WERI-Rb-1 (cell line): ENCODE results near the gene SLC2A2.

Experiments
- DNase-seq: peaks from one replicate; pipeline ENCODE4 v3.0.0-alpha.2; 2020
- H3K27ac ChIP-seq: fragments of 250-450 bp; sonication (Bioruptor Pico); 2 replicates; pipeline ENCODE4 v1.5.1; 2020; ENCODE audit warnings: mild to moderate bottlenecking, moderate library complexity
- H3K27me3 ChIP-seq: fragments of 250-450 bp; sonication (Bioruptor Pico); 2 replicates; pipeline ENCODE4 v1.5.1; 2021; ENCODE audit warnings: mild to moderate bottlenecking, low read depth, moderate library complexity; ENCODE audit not compliant: insufficient read depth, severe bottlenecking
- H3K36me3 ChIP-seq: fragments of 250-450 bp; sonication (Bioruptor Pico); 2 replicates; pipeline ENCODE4 v1.5.1; 2020; ENCODE audit warnings: mild to moderate bottlenecking, moderate library complexity
- H3K4me3 ChIP-seq: 2 replicates; pipeline ENCODE4 v1.5.1; 2011; ENCODE audit warnings: low read depth, mild to moderate bottlenecking, control low read depth, low read length
- H3K9me3 ChIP-seq: fragments of 250-450 bp; sonication (Bioruptor Pico); 2 replicates; pipeline ENCODE4 v1.5.1; 2021; ENCODE audit warnings: mild to moderate bottlenecking, moderate library complexity; ENCODE audit not compliant: severe bottlenecking
- TF ChIP-seq, protein P1 (sequence below): IDR thresholded peaks from 2 replicates; pipeline ENCODE4 v1.5.1; 2011; ENCODE audit warnings: low read depth, mild to moderate bottlenecking, control low read depth, inconsistent platforms, low read length

The SLC2A2 gene

GRCh38 chr3:171044835-171045793, 18.6 kb upstream of the SLC2A2 start:
- Histone ChIP-seq H3K4me3 (no peak overlapping the region), H3K36me3 (no peaks in the 10 kb centered on the region), H3K9me3 (no peaks in the 10 kb centered on the region), H3K27me3 (no peaks in the 10 kb centered on the region), H3K27ac (no peak overlapping the region)
- DNase-seq, result no peak
- TF ChIP-seq, protein P1, sequence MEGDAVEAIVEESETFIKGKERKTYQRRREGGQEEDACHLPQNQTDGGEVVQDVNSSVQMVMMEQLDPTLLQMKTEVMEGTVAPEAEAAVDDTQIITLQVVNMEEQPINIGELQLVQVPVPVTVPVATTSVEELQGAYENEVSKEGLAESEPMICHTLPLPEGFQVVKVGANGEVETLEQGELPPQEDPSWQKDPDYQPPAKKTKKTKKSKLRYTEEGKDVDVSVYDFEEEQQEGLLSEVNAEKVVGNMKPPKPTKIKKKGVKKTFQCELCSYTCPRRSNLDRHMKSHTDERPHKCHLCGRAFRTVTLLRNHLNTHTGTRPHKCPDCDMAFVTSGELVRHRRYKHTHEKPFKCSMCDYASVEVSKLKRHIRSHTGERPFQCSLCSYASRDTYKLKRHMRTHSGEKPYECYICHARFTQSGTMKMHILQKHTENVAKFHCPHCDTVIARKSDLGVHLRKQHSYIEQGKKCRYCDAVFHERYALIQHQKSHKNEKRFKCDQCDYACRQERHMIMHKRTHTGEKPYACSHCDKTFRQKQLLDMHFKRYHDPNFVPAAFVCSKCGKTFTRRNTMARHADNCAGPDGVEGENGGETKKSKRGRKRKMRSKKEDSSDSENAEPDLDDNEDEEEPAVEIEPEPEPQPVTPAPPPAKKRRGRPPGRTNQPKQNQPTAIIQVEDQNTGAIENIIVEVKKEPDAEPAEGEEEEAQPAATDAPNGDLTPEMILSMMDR, result no peak

DNA sequence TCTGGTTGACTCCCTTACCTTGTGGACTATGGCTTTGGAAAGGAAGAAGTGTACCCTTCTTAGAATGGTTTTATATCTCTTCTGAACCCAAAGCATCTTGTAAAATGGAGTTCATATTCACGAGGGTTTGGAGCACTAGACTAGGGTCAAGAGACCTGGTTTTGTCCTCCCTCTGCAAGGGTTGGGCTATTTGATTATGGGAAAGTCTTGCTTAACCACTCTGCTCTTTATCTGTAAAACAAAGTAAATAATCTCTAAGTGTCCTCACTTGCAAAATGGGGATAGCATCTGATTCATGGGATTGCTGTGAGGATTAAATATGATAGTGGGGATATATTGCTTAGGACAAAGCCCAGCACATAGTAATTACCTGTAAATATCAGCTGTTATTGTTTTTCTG, 17.9 kb upstream of the SLC2A2 start:
- no peak overlapping the region for H3K4me3 ChIP-seq
- no peaks in the 10 kb centered on the region for H3K36me3 ChIP-seq
- no peaks in the 10 kb centered on the region for H3K9me3 ChIP-seq
- no peak overlapping the region for H3K27ac ChIP-seq
- TF ChIP-seq, protein P1, result no peak
- no peak for DNase-seq
- H3K27me3 ChIP-seq, result no peaks in the 10 kb centered on the region

GRCh38 chr3:171039674-171040073, 13.2 kb upstream of the SLC2A2 start:
- TF ChIP-seq, protein P1, result no peak
- Histone ChIP-seq H3K9me3 (no peaks in the 10 kb centered on the region), H3K4me3 (no peak overlapping the region), H3K27ac (no peak overlapping the region), H3K36me3 (no peaks in the 10 kb centered on the region), H3K27me3 (no peaks in the 10 kb centered on the region)
- DNase-seq, result no peak

GRCh38 chr3:171038342-171038741, 11.8 kb upstream of the SLC2A2 start:
- TF ChIP-seq, protein P1, result no peak
- Histone ChIP-seq H3K4me3 (no peak overlapping the region), H3K9me3 (no peaks in the 10 kb centered on the region), H3K27ac (no peak overlapping the region), H3K36me3 (no peaks in the 10 kb centered on the region), H3K27me3 (no peaks in the 10 kb centered on the region)
- no peak for DNase-seq

DNA sequence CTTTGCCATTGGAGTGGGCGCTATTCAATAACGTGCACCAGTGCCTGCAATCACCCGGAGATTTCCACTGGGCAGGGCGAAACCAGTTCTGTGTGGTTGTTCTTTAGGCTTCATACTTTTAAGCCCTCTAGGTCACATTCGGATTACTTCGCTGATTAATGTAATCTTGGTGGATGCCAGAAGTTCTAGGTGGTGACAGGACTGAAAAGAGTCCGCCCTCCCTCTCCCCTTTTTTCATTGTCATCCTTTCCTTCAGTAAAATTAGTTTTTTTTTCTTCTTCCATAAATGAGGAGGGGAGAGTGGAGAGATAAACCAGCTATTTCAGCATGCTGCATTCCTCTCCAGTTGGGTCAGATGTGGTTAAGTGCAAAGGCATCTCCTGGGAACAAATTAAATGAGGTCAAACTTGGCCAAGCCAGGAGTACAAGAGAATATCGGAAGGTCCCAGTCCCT, 2.3 kb upstream of the SLC2A2 start:
- TF ChIP-seq, protein P1, result no peak
- Histone ChIP-seq H3K36me3 (no peaks in the 10 kb centered on the region), H3K9me3 (no peaks in the 10 kb centered on the region), H3K27ac (peak overlapping the region; percentile 79), H3K27me3 (no peaks in the 10 kb centered on the region), H3K4me3 (peak overlapping the region; percentile 61)
- DNase-seq, result peak; percentile 63
